H1 (cell line): ENCODE measurements around the gene ZNF408. TPM values are rescaled to one million over a fixed set of nuclear protein-coding genes. Genes with fewer than 3 reads are reported as not detected.

ENCODE experiments used
- CTCF ChIA-PET: fragments of 300-600 bp; sonication (Branson Sonifier 250); formaldehyde crosslinking; loops from one replicate; lab custom pipeline; 2021; ENCODE audit not compliant: partially characterized antibody; lab: Charles Lee
- POLR2A ChIA-PET: fragments of 300-600 bp; sonication (Branson Sonifier 250); formaldehyde crosslinking; loops from one replicate; lab custom pipeline; 2021; ENCODE audit warnings: inconsistent platforms; ENCODE audit not compliant: partially characterized antibody; lab: Charles Lee
- DNase-seq, 2 experiments: peaks; one replicate each; pipeline versions ENCODE4 v3.0.0 to v3.0.0-alpha.2; 2010 to 2022; ENCODE audit warnings: low spot score in 2 of 2, low read depth in 1 of 2, mixed read lengths in 1 of 2
- FAIRE-seq: peaks from 2 replicates; lab custom pipeline; 2011; peaks lifted over from hg19 to GRCh38; lab: Jason Lieb, UNC
- H2AFZ ChIP-seq: 2 replicates; pipeline ENCODE4 v1.8.1; 2012; ENCODE audit warnings: low read length, inconsistent platforms
- H2AK5ac ChIP-seq: 2 replicates; pipeline ENCODE4 v1.6.1; 2013; ENCODE audit warnings: low read depth, low read length
- H2BK120ac ChIP-seq: replicated peaks from 2 replicates; pipeline ENCODE3; 2013; ENCODE audit warnings: low read depth, low read length, inconsistent platforms
- H2BK12ac ChIP-seq: 2 replicates; pipeline ENCODE4 v1.6.1; 2013; ENCODE audit warnings: low read depth, low read length
- H2BK15ac ChIP-seq: 2 replicates; pipeline ENCODE4 v1.6.1; 2013; ENCODE audit warnings: low read length
- H2BK20ac ChIP-seq: 2 replicates; pipeline ENCODE4 v1.6.1; 2013; ENCODE audit warnings: low read length
- H2BK5ac ChIP-seq: 2 replicates; pipeline ENCODE4 v1.6.1; 2013; ENCODE audit warnings: low read depth, low read length
- H3K14ac ChIP-seq: 2 replicates; pipeline ENCODE4 v1.6.1; 2013; ENCODE audit warnings: inconsistent platforms; ENCODE audit not compliant: insufficient read length
- H3K18ac ChIP-seq: 2 replicates; pipeline ENCODE4 v1.6.1; 2013; ENCODE audit warnings: low read length; ENCODE audit errors: extremely low read depth
- H3K23ac ChIP-seq: 2 replicates; pipeline ENCODE4 v1.6.1; 2013; ENCODE audit warnings: inconsistent platforms; ENCODE audit not compliant: insufficient read length
- H3K23me2 ChIP-seq: 2 replicates; pipeline ENCODE4 v1.6.1; 2013; ENCODE audit warnings: low read depth, low read length
- H3K27ac ChIP-seq: 2 replicates; pipeline ENCODE4 v1.6.1; 2011; ENCODE audit warnings: low read depth, low read length, inconsistent platforms
- H3K27me3 ChIP-seq, 4 experiments: replicated peaks in 1 of 4; 1 replicate in 1 of 4; 2 replicates in 3 of 4; pipeline versions ENCODE4 v1.6.1 to v1.8.1; 2011 to 2013; ENCODE audit warnings: low read length in 3 of 4, mild to moderate bottlenecking in 3 of 4, inconsistent platforms in 2 of 4, mixed read lengths in 2 of 4, moderate library complexity in 1 of 4; ENCODE audit not compliant: control insufficient read depth in 3 of 4, insufficient read depth in 3 of 4; ENCODE audit errors: extremely low read depth in 1 of 4
- H3K36me3 ChIP-seq, 4 experiments: 2 replicates each; pipeline versions ENCODE4 v1.6.1 to v1.8.1; 2011 to 2013; ENCODE audit warnings: mild to moderate bottlenecking in 4 of 4, low read length in 3 of 4, moderate library complexity in 2 of 4, control low read depth in 1 of 4, inconsistent platforms in 1 of 4; ENCODE audit not compliant: insufficient read depth in 4 of 4, control insufficient read depth in 2 of 4
- H3K4ac ChIP-seq: replicated peaks from 2 replicates; pipeline ENCODE3; 2013; ENCODE audit warnings: low read length, low read depth, mixed read lengths, inconsistent platforms; ENCODE audit not compliant: insufficient read length
- H3K4me1 ChIP-seq, 4 experiments: replicated peaks in 1 of 4; 1 replicate in 1 of 4; 2 replicates in 3 of 4; pipeline versions ENCODE4 v1.6.1 to v1.8.1; 2011 to 2013; ENCODE audit warnings: low read length in 3 of 4, inconsistent platforms in 2 of 4, mixed read lengths in 1 of 4; ENCODE audit not compliant: insufficient read depth in 4 of 4, control insufficient read depth in 3 of 4
- H3K4me2 ChIP-seq, 2 experiments: 2 replicates each; pipeline versions ENCODE4 v1.6.1 to v1.8.1; 2011 to 2013; ENCODE audit warnings: low read depth in 2 of 2, low read length in 2 of 2, control low read depth in 1 of 2, inconsistent platforms in 1 of 2, mild to moderate bottlenecking in 1 of 2; ENCODE audit not compliant: insufficient read depth in 1 of 2
- H3K4me3 ChIP-seq, 4 experiments: fragments of 200-600, 300-600 bp in 1 of 4; sonication (generic), shearing (Covaris generic), sonication (Bioruptor Twin) in 1 of 4; 2 replicates each; pipeline versions ENCODE4 v1.5.1 to v1.8.1; 2011 to 2016; ENCODE audit warnings: low read length in 4 of 4, low read depth in 3 of 4, control low read depth in 2 of 4, inconsistent platforms in 2 of 4, mild to moderate bottlenecking in 2 of 4, mixed read lengths in 1 of 4, moderate library complexity in 1 of 4; ENCODE audit not compliant: insufficient read depth in 2 of 4; ENCODE audit errors: extremely low read depth in 1 of 4
- H3K56ac ChIP-seq: replicated peaks from 2 replicates; pipeline ENCODE3; 2013; ENCODE audit warnings: low read depth, mild to moderate bottlenecking, mixed read lengths, low read length, inconsistent platforms; ENCODE audit not compliant: insufficient read length
- H3K79me1 ChIP-seq: 2 replicates; pipeline ENCODE4 v1.6.1; 2013; ENCODE audit warnings: low read depth, low read length, control low read depth
- H3K79me2 ChIP-seq, 2 experiments: 2 replicates each; pipeline versions ENCODE4 v1.6.1 to v1.8.1; 2012 to 2013; ENCODE audit warnings: low read length in 2 of 2, mild to moderate bottlenecking in 2 of 2, inconsistent platforms in 1 of 2; ENCODE audit not compliant: insufficient read depth in 2 of 2, control insufficient read depth in 1 of 2
- H3K9ac ChIP-seq, 4 experiments: replicated peaks in 1 of 4; 1 replicate in 1 of 4; 2 replicates in 3 of 4; pipeline versions ENCODE4 v1.6.1 to v1.8.1; 2011 to 2013; ENCODE audit warnings: low read depth in 3 of 4, low read length in 3 of 4, control low read depth in 2 of 4, mild to moderate bottlenecking in 2 of 4, moderate library complexity in 2 of 4, inconsistent platforms in 1 of 4; ENCODE audit errors: extremely low read depth in 1 of 4
- H3K9me3 ChIP-seq, 2 experiments: 2 replicates each; pipeline versions ENCODE4 v1.6.1 to v1.8.1; 2012 to 2013; ENCODE audit warnings: mild to moderate bottlenecking in 2 of 2, moderate library complexity in 2 of 2, control low read depth in 1 of 2, inconsistent platforms in 1 of 2, low read depth in 1 of 2, low read length in 1 of 2, mixed read lengths in 1 of 2; ENCODE audit not compliant: insufficient read depth in 2 of 2
- H4K20me1 ChIP-seq, 2 experiments: replicated peaks in 1 of 2; 2 replicates each; pipeline versions ENCODE3 to v1.8.1; 2011 to 2013; ENCODE audit warnings: inconsistent platforms in 2 of 2, low read length in 2 of 2, mild to moderate bottlenecking in 1 of 2; ENCODE audit not compliant: insufficient read depth in 2 of 2, control insufficient read depth in 1 of 2
- H4K5ac ChIP-seq: 2 replicates; pipeline ENCODE4 v1.6.1; 2013; ENCODE audit warnings: low read length, low read depth, mixed read lengths, inconsistent platforms; ENCODE audit not compliant: insufficient read length
- H4K8ac ChIP-seq: 2 replicates; pipeline ENCODE4 v1.8.0; 2013; ENCODE audit warnings: mild to moderate bottlenecking, moderate library complexity, low read length, inconsistent platforms; ENCODE audit not compliant: insufficient read depth; ENCODE audit errors: extremely low read depth
- H4K91ac ChIP-seq: replicated peaks from 2 replicates; pipeline ENCODE3; 2013; ENCODE audit warnings: low read length, mixed read lengths, inconsistent platforms; ENCODE audit not compliant: insufficient read length
- EP300 ChIP-seq, 2 experiments: IDR thresholded peaks; 1 replicate in 1 of 2; 2 replicates in 1 of 2; pipeline ENCODE4 v1.6.1; 2011 to 2012; ENCODE audit warnings: low read depth in 2 of 2, low read length in 2 of 2, mild to moderate bottlenecking in 2 of 2, borderline replicate concordance in 1 of 2, inconsistent platforms in 1 of 2, moderate library complexity in 1 of 2
- JUN ChIP-seq: IDR thresholded peaks from 2 replicates; pipeline ENCODE4 v1.6.1; 2011; ENCODE audit warnings: low read depth, mild to moderate bottlenecking, improper control_type of control experiment, low read length
- NANOG ChIP-seq: IDR thresholded peaks from 2 replicates; pipeline ENCODE4 v1.6.1; 2011; ENCODE audit warnings: low read length, low read depth, mild to moderate bottlenecking, inconsistent platforms; ENCODE audit not compliant: insufficient read depth, poor library complexity, severe bottlenecking
- NRF1 ChIP-seq: IDR thresholded peaks from 2 replicates; pipeline ENCODE4 v1.6.1; 2011; ENCODE audit warnings: mild to moderate bottlenecking, low read depth, low read length, improper control_type of control experiment
- POU5F1 ChIP-seq: IDR thresholded peaks from 2 replicates; pipeline ENCODE4 v1.6.1; 2011; ENCODE audit warnings: low read depth, mild to moderate bottlenecking, low read length, moderate library complexity
- WGBS, 2 experiments: shearing (Covaris generic) in 1 of 2; methylation state at CpG; one replicate each; pipeline versions ENCODE4 v1.1.6 to v1.1.7; 2013 to 2015; ENCODE audit warnings: low lambda C conversion rate in 2 of 2, mixed read lengths in 2 of 2, inconsistent platforms in 1 of 2, low coverage in 1 of 2, missing lambda C conversion rate in 1 of 2; ENCODE audit not compliant: insufficient replicate concordance in 2 of 2, insufficient coverage in 1 of 2, insufficient read length in 1 of 2; ENCODE audit errors: extremely low coverage in 1 of 2, missing lambda C conversion rate in 1 of 2; 5-methylcytosine and 5-hydroxymethylcytosine counted together
- polyA plus RNA-seq, 7 experiments: library from polyadenylated mRNA; depleted of rRNA in 3 of 7; stranded (reverse) in 5 of 7; unstranded in 2 of 7; fragments of >200 nt in 5 of 7; fragments of 200-250 nt in 2 of 7; gene quantifications; 1 replicate in 5 of 7; 2 replicates in 1 of 7; 4 replicates in 1 of 7; pipeline versions ENCODE4 v1.2.1 to v1.2.3, GENCODE V29; 2011 to 2013; ENCODE audit warnings: missing spikeins in 2 of 7, mixed read lengths in 2 of 7
- total RNA-seq: library from RNA; stranded (reverse); fragmentation: NEBNext Ultra II Directional; extraction: Animal tissue kit (Norgen Biotek cat#: 25700); gene quantifications from 2 replicates; pipeline ENCODE4 v1.2.1, GENCODE V29; 2021

The ZNF408 gene
- total and polyA plus RNA-seq, 2 of the 8 experiments (the other 6 are each of a cell fraction or from before 2014, with no cell fraction given), result 10.7 to 11.0 TPM

GRCh38 chr11:46712874-46713576 lies 12.2 kb downstream of the ZNF408 start:
- Histone ChIP-seq H3K4me2 (no peak overlapping the region), H3K4me1 (0 out of 7 replicates have a peak, but pooled peaks cover 0 to under 1% (median 0%) of the 10 kb centered on the region in 4 experiments), H2BK5ac (no peak overlapping the region), H2BK15ac (no peak overlapping the region), H3K27me3 (no peaks in the 10 kb centered on the region), H3K4ac (no peak overlapping the region), H4K91ac (no peak overlapping the region), H2BK120ac (no peak overlapping the region), H3K23ac (no peak overlapping the region), H3K56ac (no peak overlapping the region), H4K20me1 (no peaks in the 10 kb centered on the region), H3K79me1 (no peaks in the 10 kb centered on the region; the same call in 1 of the 2 replicates), H3K27ac (no peak overlapping the region), H3K36me3 (no peaks in the 10 kb centered on the region), H3K14ac (no peak overlapping the region), H3K4me3 (no peak overlapping the region), H2AK5ac (no peak overlapping the region), H2AFZ (no peak overlapping the region), H2BK20ac (no peak overlapping the region), H2BK12ac (no peak overlapping the region), H4K8ac (no peak overlapping the region), H3K9me3 (no peaks in the 10 kb centered on the region), H3K9ac (no peak overlapping the region), H3K79me2 (no peaks in the 10 kb centered on the region), H4K5ac (no peak overlapping the region), H3K23me2 (no peaks in the 10 kb centered on the region), H3K18ac (no peak overlapping the region)
- ChIA-PET CTCF (interaction anchor here (1.2 kb wide), 1 partner anchor 10 kb away, joined by 3 read pairs; no protein-coding TSS in a partner anchor), POLR2A (interaction anchor here (0.6 to 2.5 kb wide), 3 partner anchors 11 to 131 kb away, joined by 3 to 18 read pairs (median 3); partner anchors contain the start of genes ARHGAP1 and ZNF408)
- TF ChIP-seq JUN, result no peak
- no peak for TF ChIP-seq POU5F1
- no peak for TF ChIP-seq EP300 (IDR thresholded peaks at IDR 0.05; ENCODE audit: borderline replicate concordance in 1 of 2, low read depth in 2 of 2, low read length in 2 of 2)
- TF ChIP-seq NANOG, result no peak
- no peak for TF ChIP-seq NRF1
- DNase-seq (no peak), FAIRE-seq (no peak)
- WGBS, 2 experiments, result 91% methylated on average over 7 of the region's 7 CpGs; no CpG with 5 or more reads in 1 of the 2 experiments
